Measurements from ENCODE around the gene ZIK1. TPM values are rescaled to one million over a fixed set of nuclear protein-coding genes. Genes with fewer than 3 reads are reported as not detected.

ZIK1 gene
- total and polyA plus RNA-seq, 7 donors: 0.23 to 10.5 (median 4.8) TPM

- peaks cover 42 to 82% (median 70%) of the 10 kb centered on the region in 4 donors for H3K36me3 ChIP-seq
- H3K4me3 ChIP-seq: no peak overlapping the region
- no peak for DNase-seq
- no peak overlapping the region for H3K27ac ChIP-seq
- intact Hi-C loops (cut with DNase I): no loop called here
- no peak for TF ChIP-seq CTCF (IDR thresholded peaks at IDR 0.05)
- TF ChIP-seq POLR2AphosphoS5 (IDR thresholded peaks at IDR 0.05): no peak
- no peak for TF ChIP-seq EP300 (IDR thresholded peaks at IDR 0.05)
- WGBS, 2 donors: 97 to 99% methylated on average over 4 of the region's 4 CpGs
- H3K9me3 ChIP-seq: peaks cover 25 to 49% (median 36%) of the 10 kb centered on the region in 4 donors
- H3K4me1 ChIP-seq: peaks cover 0 to 18% (median 10%) of the 10 kb centered on the region in 4 donors
- no peaks in the 10 kb centered on the region for H3K27me3 ChIP-seq
Observed at GRCh38 chr19:57637379-57637778, 53.4 kb downstream of the ZIK1 start.

GRCh38 chr19:57641715-57642234 lies 57.8 kb downstream of the ZIK1 start:
- no peaks in the 10 kb centered on the region for H3K4me1 ChIP-seq
- TF ChIP-seq EP300 (IDR thresholded peaks at IDR 0.05): no peak
- TF ChIP-seq POLR2AphosphoS5 (IDR thresholded peaks at IDR 0.05): no peak
- no peak for TF ChIP-seq POLR2A (IDR thresholded peaks at IDR 0.05)
- peaks cover 40 to 70% (median 55%) of the 10 kb centered on the region in 4 donors for H3K36me3 ChIP-seq
- H3K4me3 ChIP-seq: no peak overlapping the region
- intact Hi-C loops (cut with DNase I): no loop called here
- no peak for DNase-seq
- WGBS, 2 donors: 96 to 98% methylated on average over 4 of the region's 4 CpGs
- no peak overlapping the region for H3K27ac ChIP-seq
- H3K27me3 ChIP-seq: no peaks in the 10 kb centered on the region
- peaks cover 22 to 54% (median 42%) of the 10 kb centered on the region in 4 donors for H3K9me3 ChIP-seq

- 94 to 95% methylated on average over 4 of the region's 4 CpGs for WGBS, 2 donors
- DNase-seq: no peak
- no peak for TF ChIP-seq POLR2A (IDR thresholded peaks at IDR 0.05)
- TF ChIP-seq EP300 (IDR thresholded peaks at IDR 0.05): no peak
- TF ChIP-seq POLR2AphosphoS5 (IDR thresholded peaks at IDR 0.05): no peak
- TF ChIP-seq CTCF (IDR thresholded peaks at IDR 0.05): no peak
Observed at GRCh38 chr19:57642396-57643046, 58.6 kb downstream of the ZIK1 start.

More at GRCh38 chr19:57642396-57643046, 58.6 kb downstream of the ZIK1 start:
- no peak overlapping the region for H3K4me3 ChIP-seq
- H3K4me1 ChIP-seq: no peaks in the 10 kb centered on the region
- intact Hi-C loops (cut with DNase I): no loop called here
- H3K36me3 ChIP-seq: peaks cover 40 to 62% (median 47%) of the 10 kb centered on the region in 4 donors
- H3K27ac ChIP-seq: no peak overlapping the region
- peaks cover 18 to 51% (median 35%) of the 10 kb centered on the region in 4 donors for H3K9me3 ChIP-seq
- no peaks in the 10 kb centered on the region for H3K27me3 ChIP-seq

Other genes with a start within 250 kb of the ZIK1 start
- gene ZNF304, start 232.9 kb upstream of the ZIK1 start, total RNA-seq: 1 to 10 TPM; 7.1 to 9.6 (median 9.1) TPM
- gene ZNF304, start 232.9 kb upstream of the ZIK1 start, polyA plus RNA-seq: 1 to 10 TPM in 2 of 3 donors, under 1 TPM in 1; 0.92 to 3.1 (median 1.2) TPM
- 10 to 100 TPM; 21.3 to 28.1 (median 27.1) TPM for gene TRAPPC2B, start 220.6 kb upstream of the ZIK1 start, total RNA-seq
- gene TRAPPC2B, start 220.6 kb upstream of the ZIK1 start, polyA plus RNA-seq: 10 to 100 TPM in 2 of 3 donors, 1 to 10 TPM in 1; 9.2 to 18.0 (median 11.4) TPM
- gene ZNF547, start 220.6 kb upstream of the ZIK1 start, total RNA-seq: 1 to 10 TPM in 3 of 4 donors, under 1 TPM in 1; 0.83 to 3.6 (median 2.8) TPM
- 1 to 10 TPM in 1 of 3 donors, not detected in 2; 1.2 TPM for gene ZNF547, start 220.6 kb upstream of the ZIK1 start, polyA plus RNA-seq
- 10 to 100 TPM; 21.9 to 29.1 (median 22.8) TPM for gene ZNF548, start 194.3 kb upstream of the ZIK1 start, total RNA-seq
- gene ZNF548, start 194.3 kb upstream of the ZIK1 start, polyA plus RNA-seq: 10 to 100 TPM in 1 of 3 donors, 1 to 10 TPM in 2; 1.2 to 10.7 (median 1.8) TPM
- gene ZNF17, start 173.0 kb upstream of the ZIK1 start, total RNA-seq: 10 to 100 TPM; 10.2 to 14.0 (median 10.8) TPM
- gene ZNF17, start 173.0 kb upstream of the ZIK1 start, polyA plus RNA-seq: 1 to 10 TPM in 2 of 3 donors, under 1 TPM in 1; 0.69 to 3.9 (median 1.2) TPM
- gene ZNF749, start 148.8 kb upstream of the ZIK1 start, total RNA-seq: 1 to 10 TPM; 1.9 to 7.4 (median 4.0) TPM
- gene ZNF749, start 148.8 kb upstream of the ZIK1 start, polyA plus RNA-seq: 10 to 100 TPM in 1 of 3 donors, 1 to 10 TPM in 2; 3.9 to 10.2 (median 6.7) TPM
- gene VN1R1, start 127.0 kb upstream of the ZIK1 start, total RNA-seq: 1 to 10 TPM in 3 of 4 donors, under 1 TPM in 1; 0.49 to 1.4 (median 1.2) TPM
- gene VN1R1, start 127.0 kb upstream of the ZIK1 start, polyA plus RNA-seq: under 1 TPM in 1 of 3 donors, not detected in 2; 0.50 TPM
- gene ZNF772, start 106.6 kb upstream of the ZIK1 start, total RNA-seq: 10 to 100 TPM; 12.8 to 17.1 (median 15.5) TPM
- gene ZNF772, start 106.6 kb upstream of the ZIK1 start, polyA plus RNA-seq: 1 to 10 TPM in 1 of 3 donors, under 1 TPM in 2; 0.23 to 3.4 (median 0.60) TPM
- 10 to 100 TPM in 2 of 4 donors, 1 to 10 TPM in 2; 5.2 to 16.1 (median 11.1) TPM for gene ZNF419, start 96.4 kb upstream of the ZIK1 start, total RNA-seq
- 1 to 10 TPM; 1.4 to 3.9 (median 3.0) TPM for gene ZNF419, start 96.4 kb upstream of the ZIK1 start, polyA plus RNA-seq
- gene ZNF773, start 84.2 kb upstream of the ZIK1 start, total RNA-seq: 10 to 100 TPM in 3 of 4 donors, 1 to 10 TPM in 1; 8.4 to 34.1 (median 20.9) TPM
- 1 to 10 TPM; 1.2 to 4.6 (median 1.6) TPM for gene ZNF773, start 84.2 kb upstream of the ZIK1 start, polyA plus RNA-seq
- gene ZNF549, start 56.8 kb upstream of the ZIK1 start, total RNA-seq: 1 to 10 TPM; 4.2 to 6.4 (median 5.5) TPM
- gene ZNF549, start 56.8 kb upstream of the ZIK1 start, polyA plus RNA-seq: 1 to 10 TPM in 2 of 3 donors, under 1 TPM in 1; 0.46 to 2.6 (median 1.2) TPM
- gene ZNF550, start 24.3 kb upstream of the ZIK1 start, total RNA-seq: 1 to 10 TPM; 4.1 to 6.6 (median 5.0) TPM
- 1 to 10 TPM in 2 of 3 donors, under 1 TPM in 1; 0.92 to 3.7 (median 1.2) TPM for gene ZNF550, start 24.3 kb upstream of the ZIK1 start, polyA plus RNA-seq
- gene ZNF416, start 5.2 kb upstream of the ZIK1 start, total RNA-seq: 1 to 10 TPM; 3.1 to 5.5 (median 4.2) TPM
- gene ZNF416, start 5.2 kb upstream of the ZIK1 start, polyA plus RNA-seq: 1 to 10 TPM in 1 of 3 donors, under 1 TPM in 2; 0.23 to 2.2 (median 0.60) TPM
- 10 to 100 TPM in 1 of 4 donors, 1 to 10 TPM in 3; 1.2 to 12.5 (median 3.1) TPM for gene ZNF530, start 15.7 kb downstream of the ZIK1 start, total RNA-seq
- 1 to 10 TPM; 1.4 to 3.3 (median 1.8) TPM for gene ZNF530, start 15.7 kb downstream of the ZIK1 start, polyA plus RNA-seq
- 10 to 100 TPM; 10.8 to 23.2 (median 17.0) TPM for gene ZNF134, start 30.1 kb downstream of the ZIK1 start, total RNA-seq
- gene ZNF134, start 30.1 kb downstream of the ZIK1 start, polyA plus RNA-seq: 1 to 10 TPM in 2 of 3 donors, under 1 TPM in 1; 0.92 to 6.5 (median 4.2) TPM
- gene ZNF211, start 49.0 kb downstream of the ZIK1 start, total RNA-seq: 10 to 100 TPM; 11.8 to 14.4 (median 12.6) TPM
- 1 to 10 TPM; 1.8 to 6.5 (median 3.0) TPM for gene ZNF211, start 49.0 kb downstream of the ZIK1 start, polyA plus RNA-seq
- under 1 TPM in 1 of 4 donors, not detected in 3; 0.36 TPM for gene ZSCAN4, start 84.8 kb downstream of the ZIK1 start, total RNA-seq
- gene ZSCAN4, start 84.8 kb downstream of the ZIK1 start, polyA plus RNA-seq: not detected
- gene ZNF551, start 97.8 kb downstream of the ZIK1 start, total RNA-seq: 10 to 100 TPM in 1 of 4 donors, 1 to 10 TPM in 3; 4.2 to 10.7 (median 6.6) TPM
- gene ZNF551, start 97.8 kb downstream of the ZIK1 start, polyA plus RNA-seq: 1 to 10 TPM in 1 of 3 donors, under 1 TPM in 2; 0.60 to 4.1 (median 0.92) TPM
- 1 to 10 TPM; 6.1 to 8.4 (median 7.7) TPM for gene ZNF154, start 125.1 kb downstream of the ZIK1 start, total RNA-seq
- 1 to 10 TPM in 1 of 3 donors, under 1 TPM in 1, not detected in 1; under 0.01 to 3.5 TPM for gene ZNF154, start 125.1 kb downstream of the ZIK1 start, polyA plus RNA-seq
- 10 to 100 TPM; 10.5 to 14.6 (median 13.5) TPM for gene ZNF671, start 143.5 kb downstream of the ZIK1 start, total RNA-seq
- gene ZNF671, start 143.5 kb downstream of the ZIK1 start, polyA plus RNA-seq: 1 to 10 TPM in 1 of 3 donors, under 1 TPM in 2; 0.60 to 5.2 (median 0.69) TPM
- gene ZNF776, start 162.7 kb downstream of the ZIK1 start, total RNA-seq: 10 to 100 TPM in 3 of 4 donors, 1 to 10 TPM in 1; 8.3 to 12.5 (median 11.5) TPM
- 1 to 10 TPM; 2.1 to 7.6 (median 6.6) TPM for gene ZNF776, start 162.7 kb downstream of the ZIK1 start, polyA plus RNA-seq
- 10 to 100 TPM; 14.7 to 17.3 (median 15.6) TPM for gene ZNF586, start 185.5 kb downstream of the ZIK1 start, total RNA-seq
- gene ZNF586, start 185.5 kb downstream of the ZIK1 start, polyA plus RNA-seq: 10 to 100 TPM in 1 of 3 donors, 1 to 10 TPM in 2; 4.8 to 10.7 (median 6.2) TPM
- gene ZNF552, start 230.8 kb downstream of the ZIK1 start, total RNA-seq: 1 to 10 TPM; 2.4 to 7.1 (median 6.7) TPM
- gene ZNF552, start 230.8 kb downstream of the ZIK1 start, polyA plus RNA-seq: 10 to 100 TPM; 12.1 to 15.0 (median 13.6) TPM
- gene ZNF587B, start 246.2 kb downstream of the ZIK1 start, total RNA-seq: 10 to 100 TPM in 2 of 4 donors, 1 to 10 TPM in 2; 7.2 to 13.0 (median 9.5) TPM
- gene ZNF587B, start 246.2 kb downstream of the ZIK1 start, polyA plus RNA-seq: 1 to 10 TPM; 1.2 to 9.8 (median 2.8) TPM